GM21619 (cell line): ENCODE measurements around the gene TJP1.

Experiments used
- ATAC-seq: cut with Tn5 transposase; IDR thresholded peaks from one replicate; pipeline ENCODE4 v1.9.1; 2021; ENCODE audit not compliant: unreplicated experiment

The TJP1 gene

DNA sequence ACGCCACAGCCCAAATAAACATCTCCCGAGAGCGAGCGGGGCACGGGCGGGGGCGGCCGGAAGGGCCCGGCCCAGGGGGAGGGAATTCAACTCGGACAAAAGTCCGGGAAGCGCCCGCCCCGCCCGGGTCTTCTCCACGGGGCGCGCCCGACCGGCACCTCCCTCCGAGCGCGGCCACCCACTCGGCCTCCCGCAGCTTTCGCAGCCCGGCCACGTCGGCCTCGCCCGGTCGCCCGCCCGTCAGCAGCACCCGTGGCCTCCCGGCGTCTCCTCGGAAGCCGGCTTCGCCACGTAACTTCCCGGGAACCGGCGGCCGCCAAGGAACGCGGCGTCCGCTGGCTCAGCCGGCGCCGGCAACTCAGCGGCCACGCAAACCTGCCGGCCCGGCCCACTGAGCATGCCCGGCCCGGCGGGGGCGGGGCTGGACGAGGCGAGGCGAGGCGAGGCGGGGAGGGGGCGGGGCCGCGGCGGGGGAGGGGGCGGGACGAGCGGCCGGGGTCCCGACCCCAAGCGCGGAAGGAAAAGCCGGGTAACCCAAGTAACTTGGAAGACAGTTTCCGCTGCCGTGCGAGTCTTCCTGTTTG, at the start of gene TJP1:
TSS of gene TJP1 (minus strand) at position 369 of the 584 bp plus-strand sequence. CDS start 440 bp downstream, outside the sequence.
- ATAC-seq, result no peak

- no peak for ATAC-seq
These were observed 49.1 kb upstream of the TJP1 start for GRCh38 chr15:29871401-29871800.

DNA sequence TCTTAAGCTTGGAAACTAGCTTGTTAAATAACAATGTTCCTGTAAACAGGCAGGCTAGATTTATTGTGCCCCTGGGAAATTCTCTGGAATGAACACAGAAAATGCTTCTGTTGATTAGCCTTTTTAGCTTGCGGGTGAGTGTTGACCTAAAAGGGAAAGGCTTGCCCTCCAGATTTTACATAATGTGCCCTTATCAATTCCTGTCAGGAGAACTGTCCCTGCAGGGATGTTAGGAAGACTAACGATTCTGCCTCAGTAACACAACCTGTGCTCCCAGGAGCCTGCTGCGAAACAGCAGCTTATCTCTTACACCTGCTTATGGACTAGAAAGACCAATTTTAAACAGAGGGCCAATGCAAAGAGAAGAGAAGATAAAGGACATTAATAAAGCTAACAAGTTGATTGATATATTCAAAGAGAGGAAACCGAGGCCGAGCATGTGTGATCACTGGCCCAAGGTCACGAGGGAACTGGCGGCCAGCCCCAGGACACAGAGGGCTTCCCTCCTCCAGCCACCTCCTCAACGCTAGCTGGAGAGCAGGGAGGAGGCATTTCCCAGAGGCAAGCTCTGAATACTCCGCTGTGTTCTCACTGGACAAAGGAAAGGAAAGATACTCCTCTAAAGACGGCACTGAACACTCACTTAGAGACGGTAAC, 48.4 kb upstream of the TJP1 start:
- ATAC-seq, result no peak

DNA sequence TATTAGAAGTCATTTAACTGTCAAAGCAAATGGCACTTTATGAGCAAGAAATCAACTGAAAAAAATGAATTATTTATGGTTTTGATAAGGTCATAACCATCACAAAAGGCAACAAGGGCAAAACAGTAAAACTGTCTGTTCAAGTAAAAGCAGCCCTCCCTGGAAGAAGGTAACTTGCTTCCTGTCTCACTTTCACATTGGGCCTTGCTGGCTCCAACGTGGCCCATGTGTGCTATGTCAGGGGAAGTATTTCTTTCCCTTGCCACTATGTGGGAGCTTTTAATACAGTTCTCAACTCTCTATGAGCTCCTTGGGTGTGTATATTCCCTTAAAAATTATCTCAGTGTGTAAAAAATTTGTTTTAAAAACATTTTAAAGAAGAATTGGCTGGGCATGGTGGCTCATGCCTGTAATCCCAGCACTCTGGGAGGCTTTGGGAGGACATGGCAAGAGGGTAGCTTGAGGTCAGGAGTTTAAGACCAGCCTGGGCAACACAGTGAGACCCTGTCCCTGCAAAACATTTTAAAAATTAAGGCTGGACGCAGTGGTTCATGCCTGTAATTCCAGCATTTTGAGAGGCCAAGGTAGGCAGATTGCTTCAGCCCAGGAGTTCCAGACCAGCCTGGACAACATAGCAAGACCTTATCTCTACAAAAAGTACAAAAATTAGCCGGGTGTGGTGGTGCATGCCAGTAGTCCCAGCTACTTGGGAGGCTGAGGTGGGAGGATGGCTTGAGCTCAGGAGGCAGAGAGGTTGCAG, 45.2 kb upstream of the TJP1 start:
- ATAC-seq, result no peak

DNA sequence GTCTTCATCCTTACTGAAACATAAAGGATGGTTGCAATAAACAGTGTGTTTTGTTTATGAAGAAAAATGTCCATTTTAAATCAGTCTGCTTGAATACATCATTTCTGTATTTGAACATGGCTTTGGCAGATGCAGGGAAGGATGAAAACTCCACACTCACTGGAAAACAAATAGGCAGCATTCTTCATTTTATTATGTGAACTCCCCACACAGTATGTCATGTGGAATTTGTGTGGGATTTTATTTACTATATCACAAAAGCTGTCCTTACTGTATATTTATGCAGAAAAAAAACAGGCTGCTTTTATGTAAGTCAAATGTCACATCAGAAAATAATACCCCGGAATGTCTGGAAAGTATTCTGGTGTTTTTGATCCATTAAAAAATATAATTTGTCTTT, 44.1 kb upstream of the TJP1 start:
- ATAC-seq, result no peak

GRCh38 chr15:29864501-29864900, 42.2 kb upstream of the TJP1 start:
- no peak for ATAC-seq

DNA sequence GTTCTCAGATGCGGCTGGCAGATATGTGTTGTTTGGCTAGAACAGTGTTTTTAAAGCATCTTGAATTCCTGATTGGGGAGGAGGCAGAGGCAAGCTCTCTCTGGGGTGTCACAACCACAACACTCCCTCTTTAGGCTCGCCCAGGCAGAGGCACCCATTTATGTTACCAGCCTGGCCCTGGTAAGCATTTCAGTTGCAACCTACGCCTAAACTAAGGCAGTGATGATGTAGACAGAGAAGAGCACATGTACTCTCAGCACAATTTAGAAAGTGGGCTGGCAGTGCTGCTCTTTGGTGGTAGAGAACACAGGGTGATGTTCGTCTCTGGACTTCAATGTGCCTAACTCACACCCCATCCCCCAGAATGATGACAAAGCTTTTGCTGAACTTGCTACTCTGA, 41.2 kb upstream of the TJP1 start:
- ATAC-seq, result no peak

- no peak for ATAC-seq
These were observed 40.0 kb upstream of the TJP1 start for GRCh38 chr15:29862271-29862670.

- ATAC-seq, result no peak
These were observed 38.6 kb upstream of the TJP1 start for GRCh38 chr15:29860872-29861271.

DNA sequence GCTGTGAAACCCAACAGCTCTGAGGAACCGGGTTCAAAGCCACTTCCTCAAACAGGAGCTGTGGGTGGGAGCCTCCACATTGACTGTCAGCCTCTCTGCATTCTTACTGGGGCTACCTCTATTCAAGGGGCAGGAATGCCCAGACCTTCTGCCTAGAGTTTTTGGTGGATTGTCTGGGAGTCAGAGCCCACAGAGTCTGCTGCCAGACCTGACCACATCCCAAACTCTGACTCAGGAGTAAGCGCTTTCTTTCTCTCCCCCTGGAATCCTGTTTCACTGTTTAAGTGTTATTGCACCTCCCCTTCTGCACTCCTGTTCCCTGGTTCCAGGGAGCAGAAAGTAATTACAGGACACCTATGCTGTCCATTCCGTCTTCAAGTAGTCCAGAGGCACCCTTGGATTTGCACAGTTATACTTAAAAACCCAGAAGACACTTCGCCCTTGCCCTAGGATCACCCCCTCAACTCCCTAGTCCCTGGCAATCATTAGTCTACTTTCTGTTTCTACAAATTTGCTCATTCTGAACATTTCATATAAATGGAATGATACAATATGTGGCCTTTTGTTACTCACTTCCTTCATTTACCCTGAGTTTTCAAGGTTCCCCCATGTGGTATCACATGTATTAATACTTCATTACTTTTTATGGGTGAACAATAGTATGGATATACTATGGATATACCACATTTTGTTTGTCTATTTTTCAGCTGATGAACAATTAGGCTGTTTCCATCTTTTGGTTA, 37.9 kb upstream of the TJP1 start:
- no peak for ATAC-seq

DNA sequence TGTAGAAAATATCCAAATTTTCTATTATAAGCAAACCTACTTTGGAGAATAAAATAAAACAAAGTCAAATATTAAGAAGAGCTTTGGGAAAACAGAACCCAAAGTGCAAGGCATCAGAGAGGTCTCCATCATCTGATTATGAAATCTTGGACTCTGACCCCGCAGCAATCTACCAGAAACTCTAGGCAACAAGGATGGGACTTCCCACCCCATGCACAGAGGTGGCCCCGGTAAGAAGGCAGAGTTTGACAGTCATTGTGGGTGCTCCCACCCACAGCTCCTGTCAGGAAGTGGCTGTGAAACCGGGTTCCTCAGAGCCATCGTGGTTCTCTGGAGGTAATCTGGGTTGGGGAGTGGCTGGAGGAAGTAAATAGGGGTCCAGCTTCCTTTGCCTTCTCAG, 37.0 kb upstream of the TJP1 start:
- no peak for ATAC-seq

GRCh38 chr15:29857221-29857789, 35.0 kb upstream of the TJP1 start:
- ATAC-seq, result no peak

GRCh38 chr15:29854413-29854812, 32.1 kb upstream of the TJP1 start:
- no peak for ATAC-seq

- no peak for ATAC-seq
These were observed 31.1 kb upstream of the TJP1 start for GRCh38 chr15:29853211-29853987.

- ATAC-seq, result no peak
These were observed 29.9 kb upstream of the TJP1 start for GRCh38 chr15:29852201-29852600.

- ATAC-seq, result no peak
These were observed 27.4 kb upstream of the TJP1 start for GRCh38 chr15:29849716-29850115.

GRCh38 chr15:29849218-29849617, 26.9 kb upstream of the TJP1 start:
- ATAC-seq, result no peak

GRCh38 chr15:29844290-29844903, 22.1 kb upstream of the TJP1 start:
- no peak for ATAC-seq

DNA sequence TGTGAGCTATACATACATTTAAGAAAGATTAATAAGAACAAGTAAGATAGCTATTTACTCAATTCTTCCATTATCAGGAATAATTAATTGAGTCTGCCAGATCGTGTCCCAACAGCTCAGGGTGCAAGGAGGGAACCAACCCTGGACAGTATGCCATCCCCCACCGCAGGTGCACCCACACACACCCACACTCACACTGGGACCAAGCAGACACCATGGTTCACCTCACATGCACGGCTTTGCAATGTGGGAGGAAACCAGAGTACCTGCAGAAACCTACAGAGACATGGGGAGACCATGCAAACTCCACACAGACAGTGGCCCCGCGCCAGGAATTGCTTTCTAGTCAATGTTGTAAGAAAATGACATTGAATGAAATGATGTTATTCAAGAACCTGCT, 20.0 kb upstream of the TJP1 start:
- ATAC-seq, result no peak

DNA sequence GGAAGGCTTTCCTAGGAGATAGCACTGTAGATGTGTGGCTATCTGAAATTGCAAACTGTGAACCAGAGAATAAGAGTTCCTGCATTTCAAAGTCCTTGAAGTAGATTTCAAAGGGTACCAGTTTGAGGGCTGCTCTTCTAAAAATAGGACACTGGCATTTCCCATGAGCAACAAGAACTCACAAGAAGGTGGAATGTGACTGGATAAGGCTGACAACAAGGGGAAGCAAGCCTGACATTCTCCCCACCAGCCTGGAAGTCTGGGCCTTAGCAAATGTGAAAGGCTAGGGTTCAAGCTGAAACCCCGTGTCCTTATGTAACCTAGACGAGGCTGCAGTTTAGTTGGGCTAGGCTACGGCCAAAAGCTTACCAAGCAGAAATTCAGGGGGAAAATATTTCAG, 18.7 kb upstream of the TJP1 start:
- no peak for ATAC-seq
